GM23338 (cell line): Measurements from ENCODE around the gene SCAPER. TPM values are rescaled to one million over a fixed set of nuclear protein-coding genes. Genes with fewer than 3 reads are reported as not detected.

Experiments
- CREB1 ChIP-seq: fragments of 250-450 bp; sonication (Bioruptor Pico); IDR thresholded peaks from 2 replicates; pipeline ENCODE4 v1.5.0; 2020; ENCODE audit warnings: low read depth, mild to moderate bottlenecking, moderate library complexity
- ETS1 ChIP-seq: IDR thresholded peaks from 2 replicates; pipeline ENCODE4 v1.6.1; 2016; ENCODE audit warnings: antibody characterized with exemption
- EZH2 ChIP-seq: fragments of 200-600 bp; sonication (generic); IDR thresholded peaks from one replicate; pipeline ENCODE4 v1.8.0; 2017; ENCODE audit warnings: antibody characterized with exemption, mild to moderate bottlenecking, low read depth; ENCODE audit not compliant: unreplicated experiment
- EZH2phosphoT487 ChIP-seq: fragments of 200-600 bp; sonication (generic); IDR thresholded peaks from one replicate; pipeline ENCODE4 v1.8.1; 2018; ENCODE audit warnings: antibody characterized with exemption; ENCODE audit not compliant: unreplicated experiment
- JUNB ChIP-seq: IDR thresholded peaks from one replicate; pipeline ENCODE4 v1.6.1; 2016; ENCODE audit warnings: antibody characterized with exemption; ENCODE audit not compliant: unreplicated experiment
- NANOG ChIP-seq: IDR thresholded peaks from 2 replicates; pipeline ENCODE4 v1.6.1; 2016; ENCODE audit warnings: antibody characterized with exemption, borderline replicate concordance
- POLR2AphosphoS5 ChIP-seq: IDR thresholded peaks from 2 replicates; pipeline ENCODE4 v1.6.1; 2016; ENCODE audit warnings: antibody characterized with exemption, low read depth
- ZNF331 ChIP-seq: fragments of 250-450 bp; sonication (Bioruptor Pico); IDR thresholded peaks from 2 replicates; pipeline ENCODE4 v1.5.0; 2020; ENCODE audit warnings: low read depth, mild to moderate bottlenecking, moderate library complexity
- polyA plus RNA-seq: library from polyadenylated mRNA; unstranded; fragments of >200 nt; fragmentation: Nextera tagmentation; extraction: Ambion mirVana; gene quantifications from 2 replicates; pipeline ENCODE4 v1.2.1, GENCODE V29; 2016
- total RNA-seq: library from RNA; depleted of rRNA; stranded (reverse); fragments of >200 nt; shearing (Covaris generic); gene quantifications from 2 replicates; pipeline ENCODE4 v1.2.3, GENCODE V29; 2014
- TF ChIP-seq, protein P1 (sequence below): fragments of 250-450 bp; sonication (Bioruptor Pico); IDR thresholded peaks from 2 replicates; pipeline ENCODE4 v1.5.0; 2020; ENCODE audit warnings: mild to moderate bottlenecking, moderate library complexity

The SCAPER gene
- total and polyA plus RNA-seq, 2 experiments from 2014 or later, result 9.1 to 17.6 TPM

DNA sequence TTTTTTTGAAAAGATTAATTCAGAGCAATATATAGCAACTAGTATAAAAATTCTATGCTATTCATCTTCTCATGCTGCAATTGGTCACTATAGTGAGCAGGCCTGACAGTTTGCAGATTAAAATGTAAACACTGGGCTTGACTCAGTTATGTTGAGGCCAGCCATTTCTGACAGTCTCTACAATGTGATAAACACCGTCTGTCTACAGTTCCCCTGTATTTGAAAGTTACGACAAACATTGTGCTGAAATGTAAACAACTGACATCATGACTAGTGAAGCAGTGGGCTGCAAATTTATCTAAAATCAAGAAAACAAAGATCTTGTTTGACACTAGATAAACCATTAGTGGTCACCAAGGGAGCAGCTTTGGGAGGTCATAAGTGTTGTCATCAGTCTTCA lies 371.1 kb downstream of the SCAPER start (continued):
- TF ChIP-seq, protein P1, sequence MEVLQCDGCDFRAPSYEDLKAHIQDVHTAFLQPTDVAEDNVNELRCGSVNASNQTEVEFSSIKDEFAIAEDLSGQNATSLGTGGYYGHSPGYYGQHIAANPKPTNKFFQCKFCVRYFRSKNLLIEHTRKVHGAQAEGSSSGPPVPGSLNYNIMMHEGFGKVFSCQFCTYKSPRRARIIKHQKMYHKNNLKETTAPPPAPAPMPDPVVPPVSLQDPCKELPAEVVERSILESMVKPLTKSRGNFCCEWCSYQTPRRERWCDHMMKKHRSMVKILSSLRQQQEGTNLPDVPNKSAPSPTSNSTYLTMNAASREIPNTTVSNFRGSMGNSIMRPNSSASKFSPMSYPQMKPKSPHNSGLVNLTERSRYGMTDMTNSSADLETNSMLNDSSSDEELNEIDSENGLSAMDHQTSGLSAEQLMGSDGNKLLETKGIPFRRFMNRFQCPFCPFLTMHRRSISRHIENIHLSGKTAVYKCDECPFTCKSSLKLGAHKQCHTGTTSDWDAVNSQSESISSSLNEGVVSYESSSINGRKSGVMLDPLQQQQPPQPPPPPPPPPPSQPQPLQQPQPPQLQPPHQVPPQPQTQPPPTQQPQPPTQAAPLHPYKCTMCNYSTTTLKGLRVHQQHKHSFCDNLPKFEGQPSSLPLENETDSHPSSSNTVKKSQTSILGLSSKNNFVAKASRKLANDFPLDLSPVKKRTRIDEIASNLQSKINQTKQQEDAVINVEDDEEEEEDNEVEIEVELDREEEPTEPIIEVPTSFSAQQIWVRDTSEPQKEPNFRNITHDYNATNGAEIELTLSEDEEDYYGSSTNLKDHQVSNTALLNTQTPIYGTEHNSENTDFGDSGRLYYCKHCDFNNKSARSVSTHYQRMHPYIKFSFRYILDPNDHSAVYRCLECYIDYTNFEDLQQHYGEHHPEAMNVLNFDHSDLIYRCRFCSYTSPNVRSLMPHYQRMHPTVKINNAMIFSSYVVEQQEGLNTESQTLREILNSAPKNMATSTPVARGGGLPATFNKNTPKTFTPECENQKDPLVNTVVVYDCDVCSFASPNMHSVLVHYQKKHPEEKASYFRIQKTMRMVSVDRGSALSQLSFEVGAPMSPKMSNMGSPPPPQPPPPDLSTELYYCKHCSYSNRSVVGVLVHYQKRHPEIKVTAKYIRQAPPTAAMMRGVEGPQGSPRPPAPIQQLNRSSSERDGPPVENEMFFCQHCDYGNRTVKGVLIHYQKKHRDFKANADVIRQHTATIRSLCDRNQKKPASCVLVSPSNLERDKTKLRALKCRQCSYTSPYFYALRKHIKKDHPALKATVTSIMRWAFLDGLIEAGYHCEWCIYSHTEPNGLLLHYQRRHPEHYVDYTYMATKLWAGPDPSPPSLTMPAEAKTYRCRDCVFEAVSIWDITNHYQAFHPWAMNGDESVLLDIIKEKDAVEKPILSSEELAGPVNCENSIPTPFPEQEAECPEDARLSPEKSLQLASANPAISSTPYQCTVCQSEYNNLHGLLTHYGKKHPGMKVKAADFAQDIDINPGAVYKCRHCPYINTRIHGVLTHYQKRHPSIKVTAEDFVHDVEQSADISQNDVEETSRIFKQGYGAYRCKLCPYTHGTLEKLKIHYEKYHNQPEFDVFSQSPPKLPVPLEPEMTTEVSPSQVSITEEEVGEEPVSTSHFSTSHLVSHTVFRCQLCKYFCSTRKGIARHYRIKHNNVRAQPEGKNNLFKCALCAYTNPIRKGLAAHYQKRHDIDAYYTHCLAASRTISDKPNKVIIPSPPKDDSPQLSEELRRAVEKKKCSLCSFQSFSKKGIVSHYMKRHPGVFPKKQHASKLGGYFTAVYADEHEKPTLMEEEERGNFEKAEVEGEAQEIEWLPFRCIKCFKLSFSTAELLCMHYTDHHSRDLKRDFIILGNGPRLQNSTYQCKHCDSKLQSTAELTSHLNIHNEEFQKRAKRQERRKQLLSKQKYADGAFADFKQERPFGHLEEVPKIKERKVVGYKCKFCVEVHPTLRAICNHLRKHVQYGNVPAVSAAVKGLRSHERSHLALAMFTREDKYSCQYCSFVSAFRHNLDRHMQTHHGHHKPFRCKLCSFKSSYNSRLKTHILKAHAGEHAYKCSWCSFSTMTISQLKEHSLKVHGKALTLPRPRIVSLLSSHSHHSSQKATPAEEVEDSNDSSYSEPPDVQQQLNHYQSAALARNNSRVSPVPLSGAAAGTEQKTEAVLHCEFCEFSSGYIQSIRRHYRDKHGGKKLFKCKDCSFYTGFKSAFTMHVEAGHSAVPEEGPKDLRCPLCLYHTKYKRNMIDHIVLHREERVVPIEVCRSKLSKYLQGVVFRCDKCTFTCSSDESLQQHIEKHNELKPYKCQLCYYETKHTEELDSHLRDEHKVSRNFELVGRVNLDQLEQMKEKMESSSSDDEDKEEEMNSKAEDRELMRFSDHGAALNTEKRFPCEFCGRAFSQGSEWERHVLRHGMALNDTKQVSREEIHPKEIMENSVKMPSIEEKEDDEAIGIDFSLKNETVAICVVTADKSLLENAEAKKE (CRISPR knock-in tag), result no peak
- TF ChIP-seq ZNF331, result no peak
- no peak for TF ChIP-seq EZH2phosphoT487
- no peak for TF ChIP-seq POLR2AphosphoS5
- TF ChIP-seq NANOG, result no peak
- TF ChIP-seq ETS1, result no peak
- TF ChIP-seq CREB1 (CRISPR knock-in tag), result no peak
- TF ChIP-seq JUNB, result no peak
- no peak for TF ChIP-seq EZH2
